ENCODE measurements around the gene MED22. TPM values are rescaled to one million over a fixed set of nuclear protein-coding genes. Genes with fewer than 3 reads are reported as not detected.
A peak's percentile ranks its signal among the peaks of the same experiment; 100 is the strongest.

The MED22 gene
- total and polyA plus RNA-seq, 2 of the 8 experiments (the other 6 are each of a cell fraction or from before 2014, with no cell fraction given): 56.4 to 68.4 TPM

DNA sequence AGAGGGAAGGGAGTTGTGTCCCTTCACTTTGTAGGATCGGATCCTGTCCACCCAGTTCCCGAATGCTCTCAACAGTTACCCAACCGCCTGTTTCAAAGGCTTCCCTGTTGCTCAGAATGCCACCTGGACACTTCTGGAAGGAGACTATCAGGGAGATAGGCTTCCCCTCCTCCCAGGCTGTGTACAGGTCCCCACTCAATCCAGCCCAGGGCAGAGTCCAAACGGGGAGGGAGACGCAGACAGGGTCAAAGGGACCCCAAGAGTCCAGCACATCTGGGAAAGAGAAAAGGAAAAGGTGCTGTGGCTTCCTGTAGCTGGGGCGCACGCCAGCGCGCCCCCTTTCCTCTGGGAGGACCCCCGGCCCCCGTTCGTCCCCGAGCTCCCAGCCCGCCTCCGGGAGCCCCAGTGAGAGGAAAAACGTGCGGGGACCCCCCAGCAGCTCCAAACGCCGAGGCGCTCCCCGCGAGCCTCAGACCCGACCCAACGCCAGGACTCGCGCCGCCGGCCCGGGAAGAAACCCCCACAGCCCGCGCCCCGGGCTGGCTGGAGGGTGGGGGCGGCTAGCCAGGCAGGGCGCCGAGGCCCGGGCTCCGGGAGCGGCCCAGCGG is 27.3 kb upstream of the MED22 start:
- H3K79me2 ChIP-seq (ENCODE audit: control insufficient read depth in 1 of 2, insufficient read depth in 2 of 2, low read length in 2 of 2): peaks cover 14 to 52% of the 10 kb centered on the region in 2 experiments
- H3K79me1 ChIP-seq (ENCODE audit: low read depth, low read length): peaks cover 9% of the 10 kb centered on the region; the same call in 1 of the 2 replicates
- H2BK5ac ChIP-seq (ENCODE audit: low read depth, low read length): no peak overlapping the region; the same call in 1 of the 2 replicates
- H3K27ac ChIP-seq (ENCODE audit: low read depth, low read length): peak overlapping the region; percentile 80
- peaks cover 17 to 34% of the 10 kb centered on the region in 2 experiments for H4K20me1 ChIP-seq (replicated peaks in 1 of 2; ENCODE audit: control insufficient read depth in 1 of 2, insufficient read depth in 2 of 2, low read length in 2 of 2)
- H3K4me2 ChIP-seq (ENCODE audit: insufficient read depth in 1 of 2, low read depth in 2 of 2, low read length in 2 of 2): peak overlapping the region; percentile 76 to 77
- H3K23ac ChIP-seq (ENCODE audit: insufficient read length): no peak overlapping the region
- peaks cover 0 to 5% (median 0%) of the 10 kb centered on the region in 4 experiments; a peak in 1 of 7 replicates for H3K4me1 ChIP-seq (replicated peaks in 1 of 4; ENCODE audit: control insufficient read depth in 3 of 4, insufficient read depth in 4 of 4, low read length in 3 of 4)
- peak overlapping the region; percentile 63; the same call in 1 of the 2 replicates for H4K8ac ChIP-seq (ENCODE audit: extremely low read depth, insufficient read depth, low read length)
- H3K9me3 ChIP-seq (ENCODE audit: insufficient read depth in 2 of 2, low read depth in 1 of 2, low read length in 1 of 2): peaks cover 0 to 4% of the 10 kb centered on the region in 2 experiments; a peak in 2 of 4 replicates
- H2AK5ac ChIP-seq (ENCODE audit: low read depth, low read length): no peak overlapping the region
- H4K91ac ChIP-seq (replicated peaks; ENCODE audit: insufficient read length, low read length): no peak overlapping the region
- peaks cover 0 to 11% (median 6%) of the 10 kb centered on the region in 4 experiments; a peak in 5 of 7 replicates for H3K27me3 ChIP-seq (replicated peaks in 1 of 4; ENCODE audit: control insufficient read depth in 3 of 4, extremely low read depth in 1 of 4, insufficient read depth in 3 of 4, low read length in 3 of 4)
- DNase-seq (ENCODE audit: low read depth in 1 of 2, low spot score in 2 of 2) (no peak), FAIRE-seq (no peak)
- H3K4ac ChIP-seq (replicated peaks; ENCODE audit: insufficient read length, low read depth, low read length): no peak overlapping the region
- CTCF ChIA-PET (ENCODE audit: partially characterized antibody): interaction anchor here (0.9 to 10.1 kb wide), 4 partner anchors 12 to 311 kb away, joined by 3 to 90 read pairs (median 13); partner anchors contain the start of genes SURF1 and SURF2
- peaks cover 0 to 9% (median 5%) of the 10 kb centered on the region in 4 experiments; a peak in 4 of 8 replicates for H3K36me3 ChIP-seq (ENCODE audit: control insufficient read depth in 2 of 4, insufficient read depth in 4 of 4, low read length in 3 of 4)
- H2AFZ ChIP-seq (ENCODE audit: low read length): no peak overlapping the region
- peak overlapping the region; percentile 0 for H3K56ac ChIP-seq (replicated peaks; ENCODE audit: insufficient read length, low read depth, low read length)
- peaks cover 8% of the 10 kb centered on the region; the same call in 1 of the 2 replicates for H3K23me2 ChIP-seq (ENCODE audit: low read depth, low read length)
- H3K4me3 ChIP-seq (ENCODE audit: extremely low read depth in 1 of 4, insufficient read depth in 2 of 4, low read depth in 3 of 4, low read length in 4 of 4): peak overlapping the region; percentile 70 to 87 (median 74)
- 2% methylated on average over 31 of the region's 39 CpGs; no CpG with 5 or more reads in 1 of the 2 experiments for WGBS, 2 experiments (ENCODE audit: extremely low coverage in 1 of 2, insufficient coverage in 1 of 2, insufficient read length in 1 of 2, insufficient replicate concordance in 2 of 2, low coverage in 1 of 2, low lambda C conversion rate in 2 of 2, missing lambda C conversion rate in 1 of 2)
- no peak overlapping the region for H2BK20ac ChIP-seq (ENCODE audit: low read length)
- H3K14ac ChIP-seq (ENCODE audit: insufficient read length): no peak overlapping the region
- H3K9ac ChIP-seq (replicated peaks in 1 of 4; ENCODE audit: extremely low read depth in 1 of 4, low read depth in 3 of 4, low read length in 3 of 4): peak overlapping the region; percentile 65 to 92 (median 80)
- no peak overlapping the region for H2BK12ac ChIP-seq (ENCODE audit: low read depth, low read length)
- no peak overlapping the region for H2BK120ac ChIP-seq (replicated peaks; ENCODE audit: low read depth, low read length)
- POLR2A ChIA-PET (ENCODE audit: partially characterized antibody): interaction anchor here (1.1 to 19.9 kb wide), 6 partner anchors 10 to 42 kb away, joined by 3 to 461 read pairs (median 6); partner anchors contain the start of genes MED22, RPL7A, SURF1 and SURF2
- H3K18ac ChIP-seq (ENCODE audit: extremely low read depth, low read length): peak overlapping the region; percentile 38; the same call in 1 of the 2 replicates
- H2BK15ac ChIP-seq (ENCODE audit: low read length): no peak overlapping the region
- H4K5ac ChIP-seq (ENCODE audit: insufficient read length, low read depth, low read length): no peak overlapping the region
- TF ChIP-seq ASH2L (IDR thresholded peaks at IDR 0.05; ENCODE audit: low read length): peak; percentile 71

All from H1 (cell line).